GM12873 (cell line): Measurements from ENCODE around the gene CERT1.

Source experiments
- CTCF ChIP-seq: IDR thresholded peaks from 2 replicates; pipeline ENCODE4 v1.5.1; 2012; ENCODE audit warnings: low read depth, mild to moderate bottlenecking, moderate library complexity, low read length, control low read depth; ENCODE audit not compliant: insufficient read depth; ENCODE audit errors: missing control alignments

Gene CERT1

GRCh38 chr5:75522542-75522941 lies 11.1 kb upstream of the CERT1 start:
- no peak for TF ChIP-seq CTCF

GRCh38 chr5:75522025-75522424 lies 10.6 kb upstream of the CERT1 start:
- TF ChIP-seq CTCF: no peak

- no peak for TF ChIP-seq CTCF
These were observed 9.8 kb upstream of the CERT1 start for GRCh38 chr5:75521195-75521594.

GRCh38 chr5:75519761-75520160 lies 8.3 kb upstream of the CERT1 start:
- no peak for TF ChIP-seq CTCF

GRCh38 chr5:75514323-75514722 lies 2.9 kb upstream of the CERT1 start:
- TF ChIP-seq CTCF: no peak

GRCh38 chr5:75513841-75514240 lies 2.4 kb upstream of the CERT1 start:
- no peak for TF ChIP-seq CTCF

- no peak for TF ChIP-seq CTCF
These were observed 1.1 kb upstream of the CERT1 start for GRCh38 chr5:75512383-75513074.
